GM12878 (cell line): ENCODE measurements around the gene STARD10. TPM values are rescaled to one million over a fixed set of nuclear protein-coding genes. Genes with fewer than 3 reads are reported as not detected.

Experiments used
- BCL3 ChIP-seq: IDR thresholded peaks from 2 replicates; pipeline ENCODE4 v1.6.1; 2011; ENCODE audit warnings: borderline replicate concordance, low read depth, mild to moderate bottlenecking, moderate library complexity, low read length; ENCODE audit not compliant: insufficient read depth, poor library complexity, severe bottlenecking
- BHLHE40 ChIP-seq, 2 experiments: fragments of 450-650 bp in 1 of 2; IDR thresholded peaks; 2 replicates each; pipeline ENCODE4 v1.6.1; 2011 to 2017; ENCODE audit warnings: low read depth in 2 of 2, borderline replicate concordance in 1 of 2, improper control_type of control experiment in 1 of 2, low read length in 1 of 2, mild to moderate bottlenecking in 1 of 2
- CBX3 ChIP-seq: fragments of 200-600 bp; sonication (generic); IDR thresholded peaks from 2 replicates; pipeline ENCODE4 v1.6.1; 2016; ENCODE audit warnings: low read depth, borderline replicate concordance
- CREM ChIP-seq: IDR thresholded peaks from 2 replicates; pipeline ENCODE4 v1.6.1; 2014; ENCODE audit warnings: antibody characterized with exemption, low read depth
- EED ChIP-seq: sonication (generic); IDR thresholded peaks from 2 replicates; pipeline ENCODE4 v1.6.1; 2016; ENCODE audit warnings: antibody characterized with exemption, low read depth
- EGR1 ChIP-seq, 2 experiments: IDR thresholded peaks; 1 replicate in 1 of 2; 2 replicates in 1 of 2; pipeline ENCODE4 v1.6.1; 2011 to 2012; ENCODE audit warnings: low read depth in 2 of 2, low read length in 2 of 2, borderline replicate concordance in 1 of 2, mild to moderate bottlenecking in 1 of 2, moderate library complexity in 1 of 2
- ELK1 ChIP-seq: IDR thresholded peaks from 2 replicates; pipeline ENCODE4 v1.6.1; 2012; ENCODE audit warnings: low read depth, low read length, improper control_type of control experiment
- GABPA ChIP-seq: IDR thresholded peaks from 2 replicates; pipeline ENCODE4 v1.6.1; 2014; ENCODE audit warnings: antibody characterized with exemption, low read depth, mild to moderate bottlenecking, inconsistent platforms
- IKZF2 ChIP-seq, 2 experiments: fragments of 450-650 bp; IDR thresholded peaks; 2 replicates each; pipeline ENCODE4 v1.6.1; 2017; ENCODE audit warnings: mild to moderate bottlenecking in 2 of 2, moderate library complexity in 2 of 2
- IRF4 ChIP-seq: IDR thresholded peaks from 2 replicates; pipeline ENCODE4 v1.6.1; 2011; ENCODE audit warnings: low read depth, low read length
- MXI1 ChIP-seq: fragments of 150-350 bp; IDR thresholded peaks from 2 replicates; pipeline ENCODE4 v1.6.1; 2011; ENCODE audit warnings: low read depth, mild to moderate bottlenecking, inconsistent platforms, low read length, improper control_type of control experiment
- NFIC ChIP-seq: IDR thresholded peaks from 2 replicates; pipeline ENCODE4 v1.6.1; 2012; ENCODE audit warnings: low read depth, mild to moderate bottlenecking, inconsistent platforms, low read length, moderate library complexity
- NFXL1 ChIP-seq: fragments of 450-650 bp; IDR thresholded peaks from 2 replicates; pipeline ENCODE4 v1.6.1; 2017; ENCODE audit warnings: antibody characterized with exemption, mild to moderate bottlenecking, borderline replicate concordance
- NR2C2 ChIP-seq: IDR thresholded peaks from 2 replicates; pipeline ENCODE4 v1.6.1; 2011; ENCODE audit warnings: borderline replicate concordance, low read depth; ENCODE audit not compliant: control insufficient read depth, insufficient read length
- POLR2A ChIP-seq: IDR thresholded peaks from 2 replicates; pipeline ENCODE4 v1.6.1; 2011; ENCODE audit warnings: low read depth, mild to moderate bottlenecking, low read length
- RELA ChIP-seq: fragments of 450-650 bp; IDR thresholded peaks from 2 replicates; pipeline ENCODE4 v1.8.0; 2014; ENCODE audit warnings: borderline replicate concordance; ENCODE audit not compliant: partially characterized antibody
- RUNX3 ChIP-seq: IDR thresholded peaks from 2 replicates; pipeline ENCODE4 v1.6.1; 2012; ENCODE audit warnings: low read length, inconsistent platforms
- SMARCA5 ChIP-seq: fragments of 450-650 bp; IDR thresholded peaks from 2 replicates; pipeline ENCODE4 v1.6.1; 2017; ENCODE audit warnings: mild to moderate bottlenecking
- USF2 ChIP-seq: IDR thresholded peaks from 2 replicates; pipeline ENCODE4 v1.6.1; 2011; ENCODE audit warnings: low read depth, low read length, improper control_type of control experiment, borderline replicate concordance
- ZSCAN29 ChIP-seq: fragments of 450-650 bp; IDR thresholded peaks from 2 replicates; pipeline ENCODE4 v1.6.1; 2017; ENCODE audit warnings: mild to moderate bottlenecking, moderate library complexity
- polyA plus RNA-seq, 11 experiments: library from polyadenylated mRNA; depleted of rRNA in 4 of 11; unstranded in 6 of 11; stranded (reverse) in 5 of 11; fragments of >200 nt; fragmentation: Nextera tagmentation in 4 of 11; fragmentation: Illumina TruSeq in 1 of 11; extraction: Ambion mirVana in 4 of 11; extraction: Trizol in 1 of 11; gene quantifications; 1 replicate in 1 of 11; 2 replicates in 10 of 11; pipeline versions ENCODE4 v1.2.1 to v1.2.3, GENCODE V29; 2011 to 2016; ENCODE audit warnings: inconsistent platforms in 2 of 11, missing spikeins in 2 of 11, low read depth in 1 of 11
- total RNA-seq, 4 experiments: library from RNA; depleted of rRNA in 3 of 4; stranded (reverse); fragments of >200 nt in 3 of 4; fragmentation: Illumina TruSeq in 1 of 4; extraction: Trizol in 1 of 4; gene quantifications; 2 replicates each; pipeline versions ENCODE4 v1.2.1 to v1.2.3, GENCODE V29; 2013 to 2021
- TF ChIP-seq, protein P1 (sequence below): fragments of 450-650 bp; IDR thresholded peaks from 2 replicates; pipeline ENCODE4 v1.6.1; 2017; ENCODE audit warnings: mild to moderate bottlenecking, low read depth, inconsistent platforms; ENCODE audit not compliant: poor library complexity, severe bottlenecking

STARD10 gene
- total and polyA plus RNA-seq, 10 of the 15 experiments (the other 5 are each of a cell fraction or from before 2014, with no cell fraction given), result 0.15 to 43.2 (median 23.1) TPM

- TF ChIP-seq, protein P1, sequence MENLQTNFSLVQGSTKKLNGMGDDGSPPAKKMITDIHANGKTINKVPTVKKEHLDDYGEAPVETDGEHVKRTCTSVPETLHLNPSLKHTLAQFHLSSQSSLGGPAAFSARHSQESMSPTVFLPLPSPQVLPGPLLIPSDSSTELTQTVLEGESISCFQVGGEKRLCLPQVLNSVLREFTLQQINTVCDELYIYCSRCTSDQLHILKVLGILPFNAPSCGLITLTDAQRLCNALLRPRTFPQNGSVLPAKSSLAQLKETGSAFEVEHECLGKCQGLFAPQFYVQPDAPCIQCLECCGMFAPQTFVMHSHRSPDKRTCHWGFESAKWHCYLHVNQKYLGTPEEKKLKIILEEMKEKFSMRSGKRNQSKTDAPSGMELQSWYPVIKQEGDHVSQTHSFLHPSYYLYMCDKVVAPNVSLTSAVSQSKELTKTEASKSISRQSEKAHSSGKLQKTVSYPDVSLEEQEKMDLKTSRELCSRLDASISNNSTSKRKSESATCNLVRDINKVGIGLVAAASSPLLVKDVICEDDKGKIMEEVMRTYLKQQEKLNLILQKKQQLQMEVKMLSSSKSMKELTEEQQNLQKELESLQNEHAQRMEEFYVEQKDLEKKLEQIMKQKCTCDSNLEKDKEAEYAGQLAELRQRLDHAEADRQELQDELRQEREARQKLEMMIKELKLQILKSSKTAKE, result no peak
- TF ChIP-seq NFXL1 (no peak), POLR2A (no peak), ELK1 (0 out of 2 replicates have a peak, but pooled peaks have one; percentile 41), ZSCAN29 (no peak), SMARCA5 (no peak), EGR1 (IDR thresholded peaks at IDR 0.05; ENCODE audit: borderline replicate concordance in 1 of 2, low read depth in 2 of 2, low read length in 2 of 2) (no peak), IKZF2 (IDR thresholded peaks at IDR 0.05) (peak; percentile 41 to 61; a peak in 3 of 4 replicates), RUNX3 (peak; percentile 79), NR2C2 (no peak), CBX3 (no peak), EED (peak; percentile 28; the same call in 1 of the 2 replicates), RELA (peak; percentile 84), NFIC (peak; percentile 28; the same call in 1 of the 2 replicates), USF2 (no peak), BCL3 (no peak), CREM (no peak), BHLHE40 (IDR thresholded peaks at IDR 0.05; ENCODE audit: borderline replicate concordance in 1 of 2, low read depth in 2 of 2, low read length in 1 of 2) (0 out of 4 replicates have a peak, but pooled peaks of 1 of the 2 experiments have one; percentile 13), IRF4 (0 out of 2 replicates have a peak, but pooled peaks have one; percentile 14), GABPA (no peak), MXI1 (no peak)
Measured at GRCh38 chr11:72762641-72763304, 31.1 kb downstream of the STARD10 start (continued).
